ENCODE measurements around the gene SND1.

SND1 gene

GRCh38 chr7:127764681-127765080 lies 112.7 kb downstream of the SND1 start:
- no peak overlapping the region for H3K27ac ChIP-seq (replicated peaks)
- TF ChIP-seq, protein P1, sequence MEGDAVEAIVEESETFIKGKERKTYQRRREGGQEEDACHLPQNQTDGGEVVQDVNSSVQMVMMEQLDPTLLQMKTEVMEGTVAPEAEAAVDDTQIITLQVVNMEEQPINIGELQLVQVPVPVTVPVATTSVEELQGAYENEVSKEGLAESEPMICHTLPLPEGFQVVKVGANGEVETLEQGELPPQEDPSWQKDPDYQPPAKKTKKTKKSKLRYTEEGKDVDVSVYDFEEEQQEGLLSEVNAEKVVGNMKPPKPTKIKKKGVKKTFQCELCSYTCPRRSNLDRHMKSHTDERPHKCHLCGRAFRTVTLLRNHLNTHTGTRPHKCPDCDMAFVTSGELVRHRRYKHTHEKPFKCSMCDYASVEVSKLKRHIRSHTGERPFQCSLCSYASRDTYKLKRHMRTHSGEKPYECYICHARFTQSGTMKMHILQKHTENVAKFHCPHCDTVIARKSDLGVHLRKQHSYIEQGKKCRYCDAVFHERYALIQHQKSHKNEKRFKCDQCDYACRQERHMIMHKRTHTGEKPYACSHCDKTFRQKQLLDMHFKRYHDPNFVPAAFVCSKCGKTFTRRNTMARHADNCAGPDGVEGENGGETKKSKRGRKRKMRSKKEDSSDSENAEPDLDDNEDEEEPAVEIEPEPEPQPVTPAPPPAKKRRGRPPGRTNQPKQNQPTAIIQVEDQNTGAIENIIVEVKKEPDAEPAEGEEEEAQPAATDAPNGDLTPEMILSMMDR (IDR thresholded peaks at IDR 0.05; ENCODE audit: insufficient read depth, low read length): no peak
- TF ChIP-seq SPI1 (IDR thresholded peaks at IDR 0.05; ENCODE audit: borderline replicate concordance, low read depth) (no peak), GABPA (IDR thresholded peaks at IDR 0.05; ENCODE audit: low read depth) (no peak), POLR2AphosphoS5 (IDR thresholded peaks at IDR 0.05; ENCODE audit: low read depth) (no peak)
- TF ChIP-seq, protein P2, sequence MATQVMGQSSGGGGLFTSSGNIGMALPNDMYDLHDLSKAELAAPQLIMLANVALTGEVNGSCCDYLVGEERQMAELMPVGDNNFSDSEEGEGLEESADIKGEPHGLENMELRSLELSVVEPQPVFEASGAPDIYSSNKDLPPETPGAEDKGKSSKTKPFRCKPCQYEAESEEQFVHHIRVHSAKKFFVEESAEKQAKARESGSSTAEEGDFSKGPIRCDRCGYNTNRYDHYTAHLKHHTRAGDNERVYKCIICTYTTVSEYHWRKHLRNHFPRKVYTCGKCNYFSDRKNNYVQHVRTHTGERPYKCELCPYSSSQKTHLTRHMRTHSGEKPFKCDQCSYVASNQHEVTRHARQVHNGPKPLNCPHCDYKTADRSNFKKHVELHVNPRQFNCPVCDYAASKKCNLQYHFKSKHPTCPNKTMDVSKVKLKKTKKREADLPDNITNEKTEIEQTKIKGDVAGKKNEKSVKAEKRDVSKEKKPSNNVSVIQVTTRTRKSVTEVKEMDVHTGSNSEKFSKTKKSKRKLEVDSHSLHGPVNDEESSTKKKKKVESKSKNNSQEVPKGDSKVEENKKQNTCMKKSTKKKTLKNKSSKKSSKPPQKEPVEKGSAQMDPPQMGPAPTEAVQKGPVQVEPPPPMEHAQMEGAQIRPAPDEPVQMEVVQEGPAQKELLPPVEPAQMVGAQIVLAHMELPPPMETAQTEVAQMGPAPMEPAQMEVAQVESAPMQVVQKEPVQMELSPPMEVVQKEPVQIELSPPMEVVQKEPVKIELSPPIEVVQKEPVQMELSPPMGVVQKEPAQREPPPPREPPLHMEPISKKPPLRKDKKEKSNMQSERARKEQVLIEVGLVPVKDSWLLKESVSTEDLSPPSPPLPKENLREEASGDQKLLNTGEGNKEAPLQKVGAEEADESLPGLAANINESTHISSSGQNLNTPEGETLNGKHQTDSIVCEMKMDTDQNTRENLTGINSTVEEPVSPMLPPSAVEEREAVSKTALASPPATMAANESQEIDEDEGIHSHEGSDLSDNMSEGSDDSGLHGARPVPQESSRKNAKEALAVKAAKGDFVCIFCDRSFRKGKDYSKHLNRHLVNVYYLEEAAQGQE (IDR thresholded peaks at IDR 0.05; ENCODE audit: insufficient replicate concordance, low read depth): no peak
- H3K4me3 ChIP-seq (replicated peaks; ENCODE audit: insufficient read depth, low read length): no peak overlapping the region
- H3K27me3 ChIP-seq (ENCODE audit: insufficient read depth, poor library complexity, severe bottlenecking): no peaks in the 10 kb centered on the region
- no peak for DNase-seq (ENCODE audit: low read depth in 1 of 2, low spot score in 1 of 2)

GRCh38 chr7:127765150-127765549 lies 113.2 kb downstream of the SND1 start:
- TF ChIP-seq GABPA (IDR thresholded peaks at IDR 0.05; ENCODE audit: low read depth): no peak
- TF ChIP-seq, protein P1 (IDR thresholded peaks at IDR 0.05; ENCODE audit: insufficient read depth, low read length): no peak
- Histone ChIP-seq H3K4me3 (replicated peaks; ENCODE audit: insufficient read depth, low read length) (no peak overlapping the region), H3K27ac (replicated peaks) (no peak overlapping the region), H3K27me3 (ENCODE audit: insufficient read depth, poor library complexity, severe bottlenecking) (no peaks in the 10 kb centered on the region)
- DNase-seq (ENCODE audit: low read depth in 1 of 2, low spot score in 1 of 2): no peak

DNA sequence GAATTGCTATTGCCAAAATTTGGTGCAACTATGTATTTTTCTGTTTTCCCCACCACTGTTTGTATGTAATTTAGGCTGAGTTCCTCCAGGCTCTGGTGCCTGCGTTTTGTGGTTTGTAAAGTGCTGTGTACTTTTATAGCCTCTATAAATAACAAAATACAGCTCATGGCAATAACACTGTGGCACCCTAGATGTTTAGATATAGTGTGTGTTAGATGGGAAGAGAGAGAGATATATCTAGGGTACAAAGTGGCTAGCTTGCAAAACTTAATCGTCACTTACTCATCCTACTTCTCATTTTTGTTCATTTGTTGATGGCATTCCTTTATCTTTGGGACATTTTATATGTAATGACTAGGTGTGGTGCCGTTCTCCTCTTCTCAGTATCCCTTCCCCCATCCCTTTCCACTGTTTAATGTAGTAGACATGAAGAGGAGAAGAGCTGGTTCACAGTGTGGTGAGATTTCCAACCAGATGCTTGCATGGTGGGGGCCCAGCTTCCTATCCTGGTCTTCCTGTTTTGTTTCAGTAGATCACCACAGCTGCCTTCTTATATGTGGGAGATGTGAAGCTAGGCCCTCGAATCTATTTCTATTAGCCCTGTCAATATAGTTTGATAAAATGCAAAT lies 115.0 kb downstream of the SND1 start:
- Histone ChIP-seq H3K27me3 (ENCODE audit: insufficient read depth, poor library complexity, severe bottlenecking) (no peaks in the 10 kb centered on the region), H3K4me3 (replicated peaks; ENCODE audit: insufficient read depth, low read length) (no peak overlapping the region), H3K27ac (replicated peaks) (no peak overlapping the region)
- DNase-seq (ENCODE audit: low read depth in 1 of 2, low spot score in 1 of 2): peak in 1 of 2 experiments; percentile 44
- TF ChIP-seq GABPA (IDR thresholded peaks at IDR 0.05; ENCODE audit: low read depth) (no peak), SPI1 (IDR thresholded peaks at IDR 0.05; ENCODE audit: borderline replicate concordance, low read depth) (peak; percentile 50; the same call in 1 of the 2 replicates)
- TF ChIP-seq, protein P2 (IDR thresholded peaks at IDR 0.05; ENCODE audit: insufficient replicate concordance, low read depth): no peak

DNA sequence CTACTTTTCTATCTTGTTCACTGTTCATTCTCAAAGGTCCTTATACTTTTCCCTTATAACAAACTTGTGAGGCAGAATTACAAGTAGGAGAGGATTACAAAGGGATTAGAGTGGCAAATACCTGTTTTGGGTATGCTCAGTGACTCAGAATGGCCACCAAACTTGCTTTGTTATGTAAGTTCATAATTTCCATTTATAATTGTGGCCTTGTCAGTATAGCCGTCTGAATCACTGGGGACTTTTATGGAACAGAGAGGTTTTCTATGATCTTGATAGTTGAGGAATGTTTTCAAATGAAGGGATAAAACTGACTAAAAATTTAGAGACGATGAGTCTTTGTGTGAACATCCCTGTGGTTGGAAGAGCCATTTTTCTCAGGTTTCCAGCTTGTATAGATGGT lies 116.2 kb downstream of the SND1 start:
- Histone ChIP-seq H3K4me3 (replicated peaks; ENCODE audit: insufficient read depth, low read length) (no peak overlapping the region), H3K27ac (replicated peaks) (no peak overlapping the region), H3K27me3 (ENCODE audit: insufficient read depth, poor library complexity, severe bottlenecking) (no peaks in the 10 kb centered on the region)
- TF ChIP-seq POLR2AphosphoS5 (IDR thresholded peaks at IDR 0.05; ENCODE audit: low read depth): no peak
- TF ChIP-seq, protein P2 (IDR thresholded peaks at IDR 0.05; ENCODE audit: insufficient replicate concordance, low read depth): no peak
- TF ChIP-seq SPI1 (IDR thresholded peaks at IDR 0.05; ENCODE audit: borderline replicate concordance, low read depth): no peak
- no peak for DNase-seq (ENCODE audit: low read depth in 1 of 2, low spot score in 1 of 2)

All from HL-60 (cell line).